Urinary bladder (tissue), 4 donors: Measurements from ENCODE around the gene HERC4. TPM values are rescaled to one million over a fixed set of nuclear protein-coding genes. Genes with fewer than 3 reads are reported as not detected.
"Not testable (repeated sequence)": the region's sequence is repeated elsewhere in the genome, so short reads cannot be mapped to it uniquely, and the experiment has no call there.

Experiments
- DNase-seq: peaks from one replicate; pipeline ENCODE4 v3.0.0-alpha.2; 2015; ENCODE audit errors: extremely low spot score
- H3K27ac ChIP-seq: one replicate; pipeline ENCODE4 v1.5.1; 2013; ENCODE audit warnings: low read depth, mild to moderate bottlenecking, moderate library complexity
- H3K36me3 ChIP-seq: one replicate; pipeline ENCODE4 v1.6.1; 2013; ENCODE audit warnings: mild to moderate bottlenecking, moderate library complexity; ENCODE audit not compliant: insufficient read depth
- H3K4me1 ChIP-seq: one replicate; pipeline ENCODE4 v1.6.1; 2013; ENCODE audit warnings: mild to moderate bottlenecking, moderate library complexity; ENCODE audit not compliant: insufficient read depth
- H3K4me3 ChIP-seq: one replicate; pipeline ENCODE4 v1.5.1; 2013; ENCODE audit warnings: low read depth, low read length
- WGBS: extraction: QIAGEN DNeasy Blood & Tissue Kit; methylation state at CpG from one replicate; pipeline ENCODE4 v1.1.7; 2013; 5-methylcytosine and 5-hydroxymethylcytosine counted together
- polyA plus RNA-seq: library from polyadenylated mRNA; stranded (reverse); fragments of 200-250 nt; gene quantifications from one replicate; pipeline ENCODE4 v1.2.3, GENCODE V29; 2013
- total RNA-seq: library from RNA; depleted of rRNA; stranded (reverse); fragments of >200 nt; gene quantifications from one replicate; pipeline ENCODE4 v1.2.3, GENCODE V29; 2014
- donor health status: healthy with polysubstance abuse.
- donor health status: healthy.

Gene HERC4
- total and polyA plus RNA-seq, 2 donors = 20.6 to 155 TPM

DNA sequence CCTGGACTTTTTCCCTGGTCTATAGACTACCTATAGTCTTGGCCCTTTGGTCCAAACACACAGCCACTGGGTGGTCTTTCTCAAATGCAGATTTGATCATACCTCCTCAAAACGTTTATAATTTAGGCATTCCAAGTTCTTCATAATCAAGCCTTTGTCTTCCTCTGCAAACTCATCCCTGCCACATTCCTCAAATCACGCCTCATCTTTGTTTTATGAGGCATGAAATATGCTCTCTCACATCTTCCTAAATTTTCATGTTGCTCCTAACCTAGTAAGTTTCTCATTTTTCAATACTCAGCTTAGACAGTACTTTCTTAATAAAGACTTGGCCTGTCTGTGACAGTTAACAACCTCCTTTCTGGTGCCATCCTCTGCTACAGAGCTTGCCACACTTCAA is 10.9 kb upstream of the HERC4 start:
- H3K4me1 ChIP-seq = no peaks in the 10 kb centered on the region
- WGBS = 56% methylated on average over 2 of the region's 2 CpGs
- H3K36me3 ChIP-seq = no peaks in the 10 kb centered on the region
- DNase-seq = no peak
- no peak overlapping the region for H3K27ac ChIP-seq
- no peak overlapping the region for H3K4me3 ChIP-seq

DNA sequence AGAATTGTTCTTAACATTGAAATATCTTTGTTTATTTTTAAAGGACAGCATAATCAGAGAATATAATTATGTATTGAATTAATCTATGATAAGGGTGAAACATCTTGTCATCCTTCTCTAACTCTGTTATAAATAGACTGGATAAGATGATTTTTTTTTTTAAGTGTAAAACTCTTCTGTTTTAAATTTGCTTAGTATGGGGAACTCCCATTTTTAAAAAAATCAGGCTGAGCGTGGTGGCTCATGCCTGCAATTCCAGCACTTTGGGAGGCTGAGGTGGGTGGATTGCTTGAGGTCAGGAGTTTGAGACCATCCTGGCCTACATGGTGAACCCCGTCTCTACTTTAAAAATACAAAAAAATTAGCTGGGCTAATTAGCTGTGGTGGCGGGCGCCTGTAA is 9.4 kb upstream of the HERC4 start:
- WGBS = 78% methylated on average over 4 of the region's 4 CpGs
- Histone ChIP-seq H3K36me3 (no peaks in the 10 kb centered on the region), H3K4me3 (no peak overlapping the region), H3K27ac (no peak overlapping the region), H3K4me1 (no peaks in the 10 kb centered on the region)
- no peak for DNase-seq

DNA sequence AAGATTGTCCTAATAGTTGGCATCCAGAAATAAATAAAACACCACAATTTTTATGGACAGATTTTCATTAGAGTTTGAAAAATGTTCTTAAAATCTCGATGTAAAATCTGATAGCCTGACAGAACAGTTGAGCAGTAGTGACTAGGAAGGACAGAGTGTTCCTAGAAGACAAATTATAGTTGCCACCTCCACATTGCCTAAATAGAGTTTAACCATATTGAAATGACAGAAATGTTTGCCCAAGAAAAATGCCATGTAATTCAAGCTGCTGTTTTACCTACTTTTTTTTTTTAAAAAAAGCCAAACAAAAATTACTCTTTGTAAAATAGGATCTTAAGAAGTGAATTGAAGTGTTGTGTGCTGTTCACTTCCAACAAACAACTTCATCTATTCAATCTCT is 8.9 kb upstream of the HERC4 start:
- no peaks in the 10 kb centered on the region for H3K36me3 ChIP-seq
- no peak overlapping the region for H3K4me3 ChIP-seq
- no peaks in the 10 kb centered on the region for H3K4me1 ChIP-seq
- H3K27ac ChIP-seq = no peak overlapping the region
- WGBS = 39% methylated on average over 1 of the region's 1 CpG
- no peak for DNase-seq

DNA sequence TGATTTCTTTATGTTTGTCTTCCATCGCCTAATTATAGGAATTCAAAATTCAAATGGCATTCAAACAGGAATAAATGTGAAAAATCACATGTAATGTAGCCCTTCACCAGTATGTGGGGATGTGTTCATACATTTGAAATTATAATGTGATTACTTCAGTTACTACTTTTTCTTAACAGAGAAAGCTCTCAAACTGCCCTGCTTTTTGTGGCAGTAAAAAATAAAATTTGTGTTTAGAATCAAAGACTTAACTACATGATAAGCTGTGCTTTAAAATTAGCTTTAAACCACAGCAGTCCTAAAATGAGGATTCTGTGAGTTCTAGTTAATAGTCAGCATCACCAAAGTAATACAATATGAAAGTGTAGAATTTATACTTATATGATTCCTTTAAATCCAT is 7.8 kb upstream of the HERC4 start:
- H3K27ac ChIP-seq = no peak overlapping the region
- H3K4me1 ChIP-seq = no peaks in the 10 kb centered on the region
- no peak for DNase-seq
- 38% methylated on average over 1 of the region's 1 CpG for WGBS
- H3K4me3 ChIP-seq = no peak overlapping the region
- no peaks in the 10 kb centered on the region for H3K36me3 ChIP-seq

DNA sequence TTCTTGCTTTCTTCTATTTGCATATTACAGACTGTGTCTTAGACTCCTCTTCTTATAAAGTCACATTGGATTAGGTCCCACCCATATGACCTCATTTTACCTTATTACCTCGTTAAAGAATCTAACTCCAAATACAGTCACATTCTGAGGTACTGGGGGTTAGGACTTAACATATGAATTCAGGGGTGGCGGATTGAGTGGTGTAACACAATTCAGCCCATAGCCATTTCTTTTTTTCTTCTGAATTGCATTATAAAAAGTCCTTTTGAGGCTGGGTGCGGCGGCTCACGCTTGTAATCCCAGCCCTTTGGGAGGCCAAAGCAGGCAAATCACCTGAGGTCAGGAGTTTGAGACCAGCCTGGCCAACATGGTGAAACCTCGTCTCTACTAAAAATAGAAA is 6.8 kb upstream of the HERC4 start:
- H3K27ac ChIP-seq = no peak overlapping the region
- no peak overlapping the region for H3K4me3 ChIP-seq
- H3K4me1 ChIP-seq = no peaks in the 10 kb centered on the region
- H3K36me3 ChIP-seq = no peaks in the 10 kb centered on the region
- 85% methylated on average over 6 of the region's 6 CpGs for WGBS
- DNase-seq = no peak

DNA sequence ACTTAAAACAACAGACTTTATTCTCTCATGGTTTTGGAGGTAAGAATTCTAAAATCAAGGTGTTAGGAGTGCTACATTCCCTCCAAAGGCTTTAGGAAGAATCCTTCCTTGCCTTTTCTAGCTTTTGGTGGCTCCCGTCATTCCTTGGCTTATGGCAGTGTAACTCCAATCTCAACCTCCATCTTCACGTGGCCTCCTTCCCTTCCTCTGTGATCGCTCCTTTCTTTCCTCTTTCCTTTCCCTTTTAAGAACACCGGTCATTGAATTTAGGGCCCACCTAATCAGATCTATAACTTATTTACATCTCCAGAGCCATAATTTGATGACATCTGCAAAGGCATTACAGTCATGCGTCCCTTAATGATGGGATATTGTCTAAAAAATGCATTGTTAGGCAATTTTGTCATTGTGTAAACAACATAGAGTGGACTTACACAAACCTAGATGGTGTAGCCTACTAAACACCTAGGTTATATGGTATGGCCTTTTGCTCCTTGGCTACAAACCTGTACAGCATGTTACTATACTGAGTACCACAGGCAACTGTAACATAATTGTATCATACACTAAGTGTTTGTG is 5.9 kb upstream of the HERC4 start:
- Histone ChIP-seq H3K27ac (no peak overlapping the region), H3K4me1 (no peaks in the 10 kb centered on the region), H3K4me3 (no peak overlapping the region), H3K36me3 (no peaks in the 10 kb centered on the region)
- DNase-seq = no peak
- 75% methylated on average over 5 of the region's 5 CpGs for WGBS

DNA sequence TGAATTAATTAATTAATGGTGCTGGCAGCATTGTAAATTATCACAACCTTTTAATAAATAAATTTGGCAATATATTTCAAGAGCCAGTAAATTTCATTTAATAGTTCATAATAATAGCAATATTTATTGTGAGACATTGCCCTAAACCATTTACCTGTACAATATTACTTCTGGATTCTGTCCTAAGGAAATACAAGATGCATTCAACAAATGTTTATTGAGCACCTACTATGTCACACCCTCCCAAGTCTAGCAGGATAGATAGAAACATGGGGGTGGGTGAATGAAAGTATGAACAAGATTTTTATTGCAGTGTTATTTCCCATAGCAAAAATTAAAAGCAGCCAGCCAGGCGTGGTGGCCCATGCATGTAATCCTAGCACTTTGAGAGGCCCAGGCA is 4.4 kb upstream of the HERC4 start:
- Histone ChIP-seq H3K4me3 (no peak overlapping the region), H3K36me3 (no peaks in the 10 kb centered on the region), H3K4me1 (no peaks in the 10 kb centered on the region), H3K27ac (no peak overlapping the region)
- DNase-seq = no peak
- WGBS = 100% methylated on average over 1 of the region's 1 CpG

DNA sequence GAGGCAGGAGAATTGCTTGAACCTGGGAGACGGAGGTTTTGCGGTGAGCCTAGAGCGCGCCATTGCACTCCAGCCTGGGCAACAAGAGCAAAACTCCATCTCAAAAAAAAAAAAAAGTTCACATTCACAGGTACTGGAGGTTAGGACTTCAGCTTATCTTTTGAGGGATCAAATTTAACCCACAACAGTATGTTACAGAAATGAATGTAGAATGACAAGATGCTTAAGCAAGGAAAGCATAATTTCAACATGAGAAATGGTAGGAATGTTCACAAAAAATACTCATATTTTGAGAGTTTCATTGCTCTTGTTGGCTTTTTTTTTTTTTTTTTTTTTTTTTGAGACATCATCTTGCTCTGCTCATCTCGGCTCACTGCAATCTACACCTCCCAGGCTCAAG is 1.9 kb upstream of the HERC4 start:
- Histone ChIP-seq H3K27ac (no peak overlapping the region), H3K4me3 (no peak overlapping the region), H3K4me1 (no peaks in the 10 kb centered on the region), H3K36me3 (no peaks in the 10 kb centered on the region)
- DNase-seq = no peak
- 96% methylated on average over 5 of the region's 5 CpGs for WGBS

DNA sequence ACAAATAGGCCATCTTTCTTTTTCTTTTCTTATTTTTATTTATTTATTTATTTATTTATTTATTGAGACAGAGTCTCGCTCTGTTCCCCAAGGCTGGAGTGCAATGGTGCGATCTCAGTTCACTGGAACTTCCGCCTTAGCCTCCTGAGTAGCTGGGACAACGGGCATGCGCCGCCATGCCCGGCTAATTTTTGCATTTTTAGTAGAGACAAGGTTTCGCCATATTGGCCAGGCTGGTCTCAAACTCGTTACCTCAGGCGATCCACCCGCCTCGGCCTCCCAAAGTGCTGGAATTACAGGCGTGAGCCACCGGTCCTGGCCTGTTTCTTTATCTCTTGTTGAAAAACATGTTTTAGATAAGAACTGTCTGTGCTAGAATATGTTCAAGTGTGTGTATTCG is 998 bp upstream of the HERC4 start:
- H3K4me3 ChIP-seq, DNase-seq, H3K4me1 ChIP-seq, H3K27ac ChIP-seq, H3K36me3 ChIP-seq: not testable (repeated sequence)
- WGBS = 95% methylated on average over 15 of the region's 15 CpGs

DNA sequence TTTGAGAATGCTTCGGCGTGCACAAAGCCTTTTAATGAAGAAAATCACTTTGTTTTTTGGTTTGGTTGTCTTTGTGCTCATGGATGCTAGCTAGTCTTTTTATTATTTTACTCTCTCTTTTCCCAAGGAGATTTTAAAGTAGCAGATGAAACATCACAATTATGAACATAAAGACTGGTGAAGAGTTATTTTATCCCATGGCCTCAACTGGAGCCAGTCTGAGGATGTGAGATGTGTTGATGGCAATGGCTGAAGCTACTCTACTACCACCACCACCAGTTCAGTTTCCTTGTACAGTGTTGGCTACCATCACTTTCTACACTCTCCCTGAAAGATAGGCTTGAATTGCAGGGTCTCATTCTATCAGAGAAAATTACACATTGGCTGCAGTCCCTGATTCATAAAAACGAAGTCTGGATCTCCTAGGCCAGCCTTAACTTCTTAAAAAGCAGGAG is 494 bp upstream of the HERC4 start:
- WGBS = 22% methylated on average over 3 of the region's 3 CpGs
- Histone ChIP-seq H3K27ac (peak overlapping the region; percentile 47), H3K4me1 (peaks cover 5% of the 10 kb centered on the region), H3K36me3 (peaks cover 2% of the 10 kb centered on the region), H3K4me3 (peak overlapping the region; percentile 27)
- DNase-seq = no peak

DNA sequence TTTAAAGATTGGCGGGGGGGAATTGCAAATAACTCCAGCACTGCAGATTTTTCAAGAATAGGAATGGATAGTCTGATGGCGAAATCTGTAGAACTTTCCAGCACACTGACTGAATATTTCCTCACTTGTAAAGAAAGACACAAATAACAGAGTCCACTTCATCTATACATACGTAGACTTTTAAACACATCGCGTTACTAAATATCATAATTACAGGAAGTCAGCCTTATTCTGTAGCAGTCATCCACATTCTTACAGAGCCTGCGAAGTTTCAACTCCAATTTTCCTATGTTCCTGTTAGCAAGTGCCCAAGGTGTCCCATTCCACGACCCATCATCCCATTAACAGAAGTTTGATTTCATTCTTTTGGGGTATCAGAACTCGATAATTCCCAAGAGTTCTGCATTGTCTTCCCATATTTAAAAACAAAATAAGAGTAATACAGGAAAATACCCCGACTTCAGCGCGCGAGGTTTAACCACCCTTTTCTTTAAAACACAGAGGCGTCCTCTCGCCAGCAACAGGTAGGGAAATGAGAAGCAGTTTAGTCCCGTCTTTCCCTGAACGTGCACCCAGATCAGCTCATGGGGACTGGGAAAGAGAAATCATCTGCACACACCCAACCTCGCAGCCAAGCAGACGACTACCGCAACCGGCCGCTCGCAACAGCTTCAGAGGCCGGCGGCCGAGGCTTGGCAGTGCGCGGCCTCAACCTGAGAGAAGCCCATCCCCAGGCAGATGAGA is 880 bp downstream of the HERC4 start:
- Histone ChIP-seq H3K27ac (peak overlapping the region; percentile 95), H3K36me3 (peaks cover 2% of the 10 kb centered on the region), H3K4me1 (peaks cover 5% of the 10 kb centered on the region), H3K4me3 (peak overlapping the region; percentile 77)
- DNase-seq = no peak
- 1% methylated on average over 27 of the region's 27 CpGs for WGBS

DNA sequence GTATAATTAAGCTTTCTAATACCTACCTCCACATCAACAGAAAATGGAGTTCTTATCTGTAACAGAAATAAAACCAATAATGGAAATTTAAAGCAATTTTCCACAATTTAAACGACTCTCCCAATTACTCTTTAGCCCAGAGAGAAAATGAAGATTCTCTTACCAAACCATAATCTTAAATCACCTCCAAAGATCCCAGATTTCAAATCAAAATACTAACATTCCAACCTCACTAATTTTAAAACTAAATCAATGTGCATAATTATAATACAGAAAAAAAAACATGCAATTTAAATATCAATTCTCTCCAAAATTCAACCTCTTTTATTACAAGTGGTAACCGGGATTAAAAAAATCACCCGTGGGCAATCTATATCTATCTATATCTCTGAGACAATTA is 1.5 kb downstream of the HERC4 start:
- Histone ChIP-seq H3K4me1 (peaks cover 5% of the 10 kb centered on the region), H3K4me3 (peak overlapping the region; percentile 77), H3K27ac (no peak overlapping the region), H3K36me3 (peaks cover 2% of the 10 kb centered on the region)
- 12% methylated on average over 3 of the region's 3 CpGs for WGBS
- no peak for DNase-seq

DNA sequence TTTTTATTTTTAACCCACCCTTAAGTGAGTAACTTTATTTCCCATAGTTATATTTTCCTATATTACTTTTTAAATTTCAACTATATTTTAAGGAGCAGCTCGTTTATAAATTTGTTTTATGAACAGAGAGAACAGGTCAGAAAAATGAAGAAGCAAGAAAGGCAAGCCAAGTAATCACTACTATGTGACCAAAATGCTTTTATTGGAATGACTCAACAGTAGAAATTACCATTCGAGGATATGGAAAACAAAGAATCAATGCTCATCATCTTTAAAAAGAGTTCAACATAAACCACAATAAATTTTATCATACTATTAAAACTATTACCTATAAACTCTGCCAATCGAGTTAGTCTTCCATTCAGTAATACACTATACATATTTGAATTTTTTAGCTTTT is 7.6 kb downstream of the HERC4 start:
- no peak for DNase-seq
- 76% methylated on average over 3 of the region's 3 CpGs for WGBS
- no peak overlapping the region for H3K4me3 ChIP-seq
- no peak overlapping the region for H3K27ac ChIP-seq
- H3K36me3 ChIP-seq = peaks cover 7% of the 10 kb centered on the region
- H3K4me1 ChIP-seq = peaks cover 5% of the 10 kb centered on the region

DNA sequence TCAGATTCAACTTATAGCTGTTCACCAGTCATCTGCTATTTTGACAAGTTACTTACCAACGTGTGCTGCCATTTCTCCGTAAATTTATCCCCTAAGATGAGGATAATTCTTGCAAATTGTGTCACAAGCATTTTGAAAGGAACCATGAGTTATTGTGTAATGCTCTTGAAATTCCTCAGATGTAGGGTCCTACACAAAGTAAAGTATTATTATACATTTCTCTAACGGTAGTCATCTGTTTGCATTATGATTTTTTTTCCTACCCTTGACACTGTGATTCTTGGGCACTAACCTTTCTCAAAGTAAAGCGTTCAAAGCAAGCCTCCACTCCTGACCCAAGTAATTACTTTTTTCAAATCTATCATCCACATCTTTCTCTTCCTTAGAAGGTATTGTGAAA is 8.1 kb downstream of the HERC4 start:
- no peak for DNase-seq
- WGBS = 65% methylated on average over 4 of the region's 4 CpGs
- Histone ChIP-seq H3K27ac (no peak overlapping the region), H3K4me3 (no peak overlapping the region), H3K4me1 (peaks cover 5% of the 10 kb centered on the region), H3K36me3 (peaks cover 7% of the 10 kb centered on the region)
